Measurements from ENCODE around the gene CTNNA2.

CTNNA2 gene

GRCh38 chr2:80328159-80328571, 815.3 kb downstream of the CTNNA2 start:
- no peak for DNase-seq (ENCODE audit: low spot score)

DNA sequence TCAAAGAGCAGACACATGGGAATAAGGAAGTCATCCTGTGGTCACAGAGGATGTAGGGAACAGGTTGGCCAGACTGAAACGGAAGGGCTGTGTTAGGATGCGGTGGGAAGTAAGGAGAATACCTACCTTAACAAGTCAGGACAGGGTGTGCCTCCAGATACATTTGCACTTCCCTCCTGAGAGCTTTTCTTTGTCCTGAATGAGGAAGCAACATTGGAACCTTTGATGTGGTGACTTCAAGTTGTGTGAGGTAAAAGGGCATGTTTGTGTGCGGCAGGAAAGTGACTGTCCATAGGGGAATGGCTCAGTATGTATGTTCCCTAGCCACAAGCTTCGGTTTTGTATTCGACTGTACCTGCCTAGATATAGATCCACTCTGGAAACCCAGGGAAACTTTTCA, 816.6 kb downstream of the CTNNA2 start:
- no peak for DNase-seq (ENCODE audit: low spot score)

- DNase-seq (ENCODE audit: low spot score) = no peak
These were observed 817.9 kb downstream of the CTNNA2 start for GRCh38 chr2:80330527-80331450.

- DNase-seq (ENCODE audit: low spot score) = no peak
These were observed 821.0 kb downstream of the CTNNA2 start for GRCh38 chr2:80333886-80334285.

DNA sequence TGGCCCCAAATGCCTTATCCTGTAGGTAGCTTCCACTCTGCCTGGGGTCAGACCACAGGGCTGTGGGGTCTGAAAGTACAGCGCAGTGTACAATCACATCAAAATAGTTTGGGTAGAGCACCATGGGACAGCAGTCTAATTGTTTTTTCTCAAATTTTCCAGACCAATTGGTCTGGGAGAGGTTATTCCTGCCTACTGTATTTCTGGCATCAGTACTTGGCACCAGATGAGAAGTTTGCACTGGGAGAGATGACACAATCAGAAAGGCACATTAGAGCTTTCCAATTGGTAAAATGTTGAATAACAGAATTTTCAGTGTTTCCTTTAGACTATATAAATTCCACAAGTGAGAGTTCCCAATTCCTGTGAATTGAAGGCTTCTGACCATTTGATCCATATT, 822.6 kb downstream of the CTNNA2 start:
- no peak for DNase-seq (ENCODE audit: low spot score)

DNA sequence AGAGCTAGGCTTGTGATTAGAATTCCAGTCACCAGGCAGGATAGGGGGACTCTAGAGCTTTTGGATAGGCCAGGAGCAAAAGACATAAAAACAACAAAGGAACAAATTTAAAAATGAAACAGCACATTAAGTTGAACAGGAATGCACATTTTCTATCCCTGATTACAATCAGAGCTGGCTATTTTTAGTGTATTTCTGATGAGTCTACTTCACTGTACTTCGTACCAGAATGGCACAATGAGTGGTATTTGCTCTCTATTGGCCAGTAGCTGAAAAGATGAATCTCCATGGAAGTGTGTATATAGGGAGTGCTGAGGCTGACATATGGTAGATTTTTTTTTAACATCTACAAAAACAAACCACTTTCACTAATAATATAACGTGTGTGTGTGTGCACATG, 825.9 kb downstream of the CTNNA2 start:
- no peak for DNase-seq (ENCODE audit: low spot score)

- DNase-seq (ENCODE audit: low spot score) = no peak
These were observed 827.2 kb downstream of the CTNNA2 start for GRCh38 chr2:80340022-80340421.

- DNase-seq (ENCODE audit: low spot score) = no peak
These were observed 835.2 kb downstream of the CTNNA2 start for GRCh38 chr2:80348078-80348477.

DNA sequence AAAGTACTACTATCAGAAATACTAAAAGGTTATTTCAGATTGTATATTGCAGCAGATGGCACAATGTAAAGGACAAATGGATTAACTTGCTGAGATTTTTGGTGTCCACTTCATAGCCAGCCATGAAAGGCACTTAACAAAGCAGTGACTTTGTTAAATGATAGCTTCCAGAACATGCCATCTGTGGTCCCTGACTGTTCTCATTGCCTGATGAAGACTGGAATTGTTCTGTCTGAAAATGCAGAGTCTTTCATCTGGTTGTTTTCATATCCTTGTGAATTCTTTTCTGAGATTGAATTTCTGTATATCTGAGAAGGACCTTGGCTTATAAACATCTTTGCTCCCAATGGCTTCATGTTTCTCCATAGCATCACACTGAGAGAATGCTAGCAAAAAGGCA, 836.1 kb downstream of the CTNNA2 start:
- DNase-seq (ENCODE audit: low spot score) = no peak

- DNase-seq (ENCODE audit: low spot score) = no peak
These were observed 838.4 kb downstream of the CTNNA2 start for GRCh38 chr2:80351231-80351630.

DNA sequence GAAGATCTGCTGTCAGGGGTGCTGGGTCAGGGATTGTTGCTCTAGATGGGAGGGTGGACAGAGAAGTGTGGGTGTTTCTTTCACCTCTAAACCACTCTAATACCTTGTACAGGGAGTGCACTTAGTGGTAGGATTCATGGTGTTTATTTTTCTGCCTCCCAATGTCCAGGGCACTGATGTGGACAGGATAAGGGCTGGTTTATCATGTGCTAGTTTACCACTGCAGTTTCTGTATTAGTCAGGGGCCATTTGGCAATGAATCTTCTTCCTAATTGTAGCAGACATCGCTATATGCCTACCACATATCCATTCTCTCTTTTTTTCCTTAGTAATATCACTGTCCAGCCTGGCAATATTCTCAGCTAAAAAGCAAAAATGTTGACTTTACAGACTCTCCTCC, 842.0 kb downstream of the CTNNA2 start:
- DNase-seq (ENCODE audit: low spot score) = no peak

- DNase-seq (ENCODE audit: low spot score) = no peak
These were observed 849.1 kb downstream of the CTNNA2 start for GRCh38 chr2:80361904-80362303.

DNA sequence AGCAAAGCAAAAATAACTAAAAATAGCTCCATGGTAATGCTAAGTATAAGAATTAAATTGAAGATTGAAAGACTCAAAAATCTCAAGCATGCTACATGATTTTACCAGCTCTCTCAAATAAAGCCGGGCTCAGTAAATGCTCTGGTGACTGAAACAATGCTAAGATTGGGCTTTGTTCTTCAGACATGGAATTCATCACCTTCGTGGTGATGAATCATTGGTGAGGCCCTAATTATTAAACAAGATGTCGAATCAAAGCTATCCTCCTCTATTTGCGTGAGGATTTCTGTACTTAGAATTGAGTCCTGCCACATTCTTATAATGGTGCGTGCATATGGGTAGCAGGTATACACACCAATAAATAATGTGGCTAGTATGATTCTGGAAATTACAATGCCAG, 850.5 kb downstream of the CTNNA2 start:
- DNase-seq (ENCODE audit: low spot score) = no peak

DNA sequence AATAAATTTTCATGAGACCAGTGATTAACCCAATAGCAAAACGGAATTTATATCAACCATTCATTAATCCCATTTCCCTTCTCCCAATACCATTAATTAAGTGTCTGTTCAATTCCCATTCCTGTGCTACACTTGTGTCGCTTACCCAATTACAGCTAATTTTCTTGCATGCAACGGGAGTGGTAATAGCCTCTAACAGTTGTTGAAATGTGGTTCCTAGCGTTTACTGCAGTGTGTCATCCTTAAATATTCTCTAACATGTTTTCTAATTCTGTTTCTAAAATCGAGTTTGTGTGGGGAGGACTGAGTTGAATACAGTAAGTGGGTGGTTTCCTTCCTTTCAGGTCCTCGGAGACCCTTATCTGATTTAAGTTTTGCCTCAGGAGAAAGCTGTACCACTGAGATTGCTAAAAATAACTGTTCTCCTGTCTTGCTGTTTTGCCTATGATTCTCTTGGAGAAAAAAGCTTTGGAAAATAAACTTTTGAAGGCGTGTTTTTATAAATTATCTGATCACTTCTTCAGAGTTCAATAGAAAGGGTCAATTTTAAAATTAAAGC, 851.0 kb downstream of the CTNNA2 start:
- no peak for DNase-seq (ENCODE audit: low spot score)

- DNase-seq (ENCODE audit: low spot score) = no peak
These were observed 851.8 kb downstream of the CTNNA2 start for GRCh38 chr2:80364524-80365212.

DNA sequence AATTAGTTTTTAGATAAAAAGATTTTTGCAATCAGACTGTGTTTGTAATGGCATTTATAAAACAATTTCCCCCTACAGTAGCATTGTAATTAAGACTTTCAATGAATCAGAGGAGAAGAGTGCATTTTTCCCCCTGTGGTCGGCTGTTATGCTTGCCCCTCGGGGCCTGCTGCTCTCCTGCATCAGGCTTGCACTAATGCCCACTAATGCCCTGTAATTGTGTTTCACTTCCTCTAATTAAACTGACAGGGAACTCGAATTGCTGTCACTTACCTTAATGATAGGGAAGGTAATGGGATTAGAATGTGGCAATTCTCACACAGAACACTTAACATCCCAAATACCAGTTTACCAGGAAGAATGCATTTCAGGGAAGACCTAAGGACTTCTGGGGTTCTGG, 852.9 kb downstream of the CTNNA2 start:
- DNase-seq (ENCODE audit: low spot score) = no peak

DNA sequence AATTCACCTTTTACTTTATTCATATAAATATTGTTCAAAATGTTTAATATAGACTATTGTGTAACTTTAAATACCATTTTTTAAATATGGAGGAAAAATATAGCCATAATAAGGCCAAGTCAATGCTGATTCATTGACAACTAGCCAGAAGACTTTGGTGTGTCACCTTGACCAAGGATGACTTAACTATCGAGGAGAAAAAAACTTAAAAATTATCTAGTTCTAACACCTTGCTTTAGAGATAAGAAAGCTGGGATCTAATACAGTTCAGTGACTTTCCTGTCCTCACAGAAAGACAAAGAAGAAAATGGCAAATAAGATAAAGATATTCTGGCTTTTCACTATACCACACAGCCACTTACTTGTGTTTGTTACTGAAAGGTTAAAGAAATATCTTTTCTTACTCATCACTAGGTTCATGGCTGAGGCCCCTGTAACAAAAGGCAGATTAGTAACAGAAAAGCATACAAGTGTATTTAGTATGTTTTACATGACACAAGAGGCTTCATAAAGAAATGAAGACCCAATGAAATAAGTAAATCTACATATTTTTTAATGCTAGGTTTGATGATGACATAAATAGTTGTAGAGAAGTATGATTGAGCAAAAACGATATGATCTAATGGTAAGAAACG, 857.6 kb downstream of the CTNNA2 start:
- no peak for DNase-seq (ENCODE audit: low spot score)

DNA sequence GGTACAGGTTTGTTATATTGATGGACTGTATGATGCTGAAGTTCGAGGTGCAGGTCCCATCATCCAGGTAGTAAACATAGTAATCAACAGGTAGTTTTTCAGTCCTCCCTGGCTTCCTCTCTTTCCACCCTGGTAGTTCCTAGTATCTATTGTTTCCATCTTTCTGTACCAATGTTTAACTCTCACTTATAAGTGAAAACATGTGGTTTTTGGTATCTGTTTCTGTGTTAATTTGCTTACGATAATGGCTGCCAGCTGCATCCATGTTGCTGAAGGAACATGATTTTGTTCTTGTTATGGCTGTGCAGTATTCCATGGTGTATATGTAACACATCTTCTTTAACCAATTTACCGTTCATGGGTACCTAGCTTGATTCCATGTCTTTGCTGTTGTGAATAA, 861.3 kb downstream of the CTNNA2 start:
- DNase-seq (ENCODE audit: low spot score) = no peak

DNA sequence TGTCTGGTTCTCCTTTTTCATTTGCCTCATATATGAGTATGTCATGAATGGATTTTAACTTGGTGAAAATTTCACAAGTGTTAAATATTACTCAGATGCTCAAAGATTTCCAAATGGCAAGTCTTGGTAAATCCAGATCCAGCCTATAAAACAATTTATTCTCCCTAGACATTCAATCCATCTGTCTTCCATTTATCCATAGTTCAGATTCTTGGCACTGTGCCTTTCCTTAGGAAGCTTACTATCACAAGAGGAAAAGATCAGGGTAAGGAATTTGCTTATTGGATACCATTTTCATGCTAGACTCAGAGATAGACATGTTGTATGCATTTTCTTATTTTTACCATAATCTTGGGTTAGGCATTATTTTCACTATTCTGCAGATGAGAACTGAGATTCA, 864.2 kb downstream of the CTNNA2 start:
- no peak for DNase-seq (ENCODE audit: low spot score)

DNA sequence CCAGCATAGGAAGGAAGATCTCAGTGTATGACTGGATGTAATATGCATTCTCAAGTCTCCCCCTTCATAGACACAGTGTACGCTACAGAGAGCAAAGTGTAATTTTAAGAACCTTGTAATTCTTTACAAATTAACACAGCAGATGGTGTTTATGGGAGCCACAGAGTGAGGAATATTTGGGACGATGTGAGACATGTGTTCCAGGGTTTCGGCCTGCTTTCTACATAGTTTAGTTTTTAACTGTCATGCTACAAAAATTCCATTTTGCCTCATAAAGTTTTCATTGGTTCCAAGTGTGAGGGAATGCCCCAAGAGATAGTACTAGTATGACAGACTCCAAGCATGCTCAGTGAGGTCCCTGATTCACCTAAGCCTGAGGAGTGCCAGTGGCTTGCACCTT, 867.9 kb downstream of the CTNNA2 start:
- DNase-seq (ENCODE audit: low spot score) = no peak

DNA sequence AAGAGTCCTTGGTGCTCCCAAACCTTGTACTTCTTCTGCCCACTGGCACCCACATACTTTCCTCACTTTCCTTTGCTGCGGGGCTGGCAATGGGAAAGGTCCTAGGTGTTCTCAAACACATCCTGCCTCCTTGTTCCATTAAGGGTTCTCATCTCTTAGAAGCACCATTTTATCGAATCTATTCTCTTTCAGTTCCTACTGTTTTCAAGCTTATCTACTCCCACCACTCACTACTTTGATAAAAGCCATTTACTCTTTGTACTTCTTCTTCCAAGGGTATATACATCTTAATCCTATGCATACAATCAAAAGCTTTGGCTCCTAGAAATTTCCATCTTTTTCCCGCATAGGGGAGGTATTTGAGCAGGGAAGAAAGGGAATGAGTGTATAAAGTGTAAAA, 868.8 kb downstream of the CTNNA2 start:
- no peak for DNase-seq (ENCODE audit: low spot score)

DNA sequence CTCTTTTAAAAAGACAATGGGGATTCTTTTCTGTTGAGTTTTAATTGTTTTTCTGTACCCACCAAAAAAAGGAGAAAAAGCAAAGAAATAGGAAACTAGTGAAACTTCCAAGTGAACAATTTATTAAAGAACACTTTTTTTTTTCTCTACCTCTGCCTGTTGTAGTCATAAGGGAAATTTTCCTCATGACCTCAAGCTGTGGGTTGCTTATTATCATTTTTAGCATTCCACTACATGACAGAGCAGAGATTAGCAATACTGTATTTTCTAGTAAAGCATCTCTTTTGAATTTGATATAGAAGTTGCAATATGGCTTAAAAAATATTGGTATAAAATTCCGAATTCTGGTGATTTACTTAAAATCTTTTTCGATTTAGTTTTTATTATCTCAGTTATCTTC, 879.6 kb downstream of the CTNNA2 start:
- DNase-seq (ENCODE audit: low spot score) = no peak

DNA sequence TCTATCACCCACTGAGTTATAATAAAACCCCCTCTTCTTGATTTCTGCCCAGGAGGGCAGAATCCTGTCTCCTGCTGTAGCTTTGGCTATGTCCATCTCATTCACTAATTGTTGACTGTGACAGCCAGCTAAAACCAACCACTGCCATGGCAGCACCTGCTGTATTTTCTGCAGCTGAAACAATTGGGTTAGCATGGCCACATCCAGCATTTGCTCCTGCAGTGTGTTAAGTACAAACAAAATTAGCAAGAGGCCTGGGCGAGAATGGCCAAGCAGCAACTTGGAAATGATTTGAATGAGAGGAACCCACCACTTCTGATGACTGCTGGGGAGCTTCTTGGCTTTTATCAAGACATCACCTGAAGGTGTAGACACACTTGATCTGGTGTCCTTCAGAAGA, 881.1 kb downstream of the CTNNA2 start:
- DNase-seq (ENCODE audit: low spot score) = no peak

All from RKO (cell line).